HEK293T (cell line): ENCODE results near the gene NEGR1.

Source experiments
- LEF1 ChIP-seq: fragments of 450-650 bp; IDR thresholded peaks from 2 replicates; pipeline ENCODE4 v1.6.1; 2017; ENCODE audit warnings: mild to moderate bottlenecking, borderline replicate concordance
- SUZ12 ChIP-seq: fragments of 450-650 bp; IDR thresholded peaks from 2 replicates; pipeline ENCODE4 v1.6.1; 2016; ENCODE audit warnings: mild to moderate bottlenecking

DNA sequence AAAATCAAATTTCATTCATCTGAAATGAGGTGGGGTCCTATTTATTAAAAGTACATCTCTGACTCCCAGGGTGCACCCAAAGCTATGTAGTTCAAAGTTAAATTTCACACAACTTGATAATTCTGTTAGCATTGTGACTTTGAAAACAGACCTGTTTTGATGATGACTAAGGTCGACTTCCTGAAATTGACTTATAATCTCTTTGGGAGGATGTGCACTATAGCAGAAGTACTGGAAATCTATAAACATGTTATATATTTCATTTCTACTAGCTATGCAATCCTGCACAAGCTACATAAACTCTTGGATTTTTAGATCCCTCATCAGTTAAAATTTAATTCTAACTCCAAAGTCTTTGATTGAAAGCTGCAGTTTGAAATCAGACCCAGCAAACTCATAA lies 507.6 kb downstream of the NEGR1 start:
- TF ChIP-seq SUZ12 (no peak), LEF1 (no peak)
